ENCODE measurements around the gene DNAJC25.
"Not testable (repeated sequence)": the region's sequence is repeated elsewhere in the genome, so short reads cannot be mapped to it uniquely, and the experiment has no call there.

DNAJC25 gene

DNA sequence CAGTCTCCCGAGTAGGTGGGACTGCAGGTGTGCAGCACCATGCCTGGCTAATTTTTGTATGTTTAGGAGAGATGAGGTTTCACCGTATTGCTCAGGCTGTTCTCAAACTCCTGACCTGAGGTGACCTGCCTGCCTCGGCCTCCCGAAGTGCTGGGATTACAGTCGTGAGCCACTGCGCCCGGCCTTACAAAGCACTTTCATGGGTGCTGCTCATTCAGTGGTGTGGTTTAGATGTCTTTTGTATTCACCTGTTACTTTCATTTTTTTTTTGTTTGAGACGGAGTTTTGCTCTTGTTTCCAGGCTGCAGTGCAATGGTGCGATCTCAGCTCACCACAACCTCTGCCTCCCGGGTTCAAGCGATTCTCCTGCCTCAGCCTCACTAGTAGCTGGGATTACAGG lies 37.5 kb downstream of the DNAJC25 start:
- not testable (repeated sequence) for H3K27me3 Mint-ChIP-seq (ENCODE audit: low read depth); H3K9me3 Mint-ChIP-seq; H3K4me3 Mint-ChIP-seq; H3K27ac Mint-ChIP-seq
- H3K36me3 Mint-ChIP-seq (ENCODE audit: low read depth): peaks cover 25% of the 10 kb centered on the region
- H3K4me1 Mint-ChIP-seq (ENCODE audit: low read depth): peaks cover 10% of the 10 kb centered on the region

DNA sequence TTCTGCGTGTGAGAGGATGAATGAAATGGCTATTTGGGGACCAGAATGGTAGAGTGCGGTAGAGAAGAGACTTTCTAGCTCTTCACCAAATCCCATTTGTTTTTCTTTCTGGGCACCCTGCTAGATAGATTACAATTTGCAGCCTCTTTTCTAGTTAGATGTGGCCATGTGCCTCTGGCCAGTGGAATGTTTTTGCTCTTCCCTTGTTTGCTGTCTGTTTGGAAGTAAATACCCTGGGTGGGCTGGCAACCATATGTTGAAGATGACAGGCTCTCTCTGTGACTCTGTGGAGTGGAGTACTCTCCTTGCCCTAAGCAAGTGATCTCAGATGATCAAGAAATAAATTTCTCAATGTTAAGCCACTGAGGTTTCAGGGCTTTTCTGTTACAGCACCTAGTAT lies 43.2 kb downstream of the DNAJC25 start:
- peaks cover 32% of the 10 kb centered on the region for H3K36me3 Mint-ChIP-seq (ENCODE audit: low read depth)
- no peak overlapping the region for H3K27ac Mint-ChIP-seq
- no peak overlapping the region for H3K4me3 Mint-ChIP-seq
- H3K27me3 Mint-ChIP-seq (ENCODE audit: low read depth): no peaks in the 10 kb centered on the region
- H3K4me1 Mint-ChIP-seq (ENCODE audit: low read depth): no peaks in the 10 kb centered on the region
- H3K9me3 Mint-ChIP-seq: no peaks in the 10 kb centered on the region

DNA sequence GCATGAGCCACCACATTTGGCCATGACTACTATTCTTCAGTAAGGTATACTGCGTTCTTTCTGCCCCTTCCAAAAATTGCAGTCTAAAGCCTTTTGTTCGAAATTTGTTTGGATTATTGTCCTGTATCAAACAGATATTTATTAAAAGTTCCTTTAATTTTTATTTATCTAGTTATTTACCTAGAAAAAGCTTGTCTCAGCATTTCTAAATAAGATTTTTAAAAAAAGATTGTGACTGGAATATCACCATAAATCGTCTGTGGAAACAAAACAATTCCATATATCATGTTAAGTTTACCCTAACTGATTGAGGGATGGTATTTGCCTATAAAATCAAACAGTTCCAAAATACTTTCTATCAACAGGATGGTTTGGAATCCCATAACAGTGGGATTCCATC lies 45.0 kb downstream of the DNAJC25 start:
- no peaks in the 10 kb centered on the region for H3K27me3 Mint-ChIP-seq (ENCODE audit: low read depth)
- H3K4me1 Mint-ChIP-seq (ENCODE audit: low read depth): no peaks in the 10 kb centered on the region
- no peaks in the 10 kb centered on the region for H3K9me3 Mint-ChIP-seq
- no peak overlapping the region for H3K4me3 Mint-ChIP-seq
- H3K27ac Mint-ChIP-seq: no peak overlapping the region
- H3K36me3 Mint-ChIP-seq (ENCODE audit: low read depth): peaks cover 30% of the 10 kb centered on the region

DNA sequence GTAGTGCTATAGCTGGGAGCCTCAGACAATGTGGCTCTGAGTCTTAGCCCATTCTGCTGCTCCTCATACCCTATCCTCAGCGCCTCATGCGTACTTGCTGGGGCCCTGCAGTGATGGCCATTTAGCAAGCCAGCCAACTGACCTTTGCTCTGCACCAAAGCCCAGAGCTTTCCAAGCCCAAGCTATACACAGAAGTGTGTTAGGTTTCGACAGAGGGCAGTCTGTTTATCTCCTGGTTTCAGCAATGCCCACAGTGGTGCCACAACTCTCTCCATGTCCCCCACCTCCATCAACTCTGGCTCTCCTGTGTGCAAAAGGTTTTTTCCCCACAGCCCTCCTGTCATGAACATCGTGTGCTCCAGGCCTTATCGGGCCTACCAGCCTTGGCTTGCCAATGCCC lies 47.2 kb downstream of the DNAJC25 start:
- Mint-ChIP-seq H3K36me3 (ENCODE audit: low read depth) (peaks cover 30% of the 10 kb centered on the region), H3K27me3 (ENCODE audit: low read depth) (no peaks in the 10 kb centered on the region)

DNA sequence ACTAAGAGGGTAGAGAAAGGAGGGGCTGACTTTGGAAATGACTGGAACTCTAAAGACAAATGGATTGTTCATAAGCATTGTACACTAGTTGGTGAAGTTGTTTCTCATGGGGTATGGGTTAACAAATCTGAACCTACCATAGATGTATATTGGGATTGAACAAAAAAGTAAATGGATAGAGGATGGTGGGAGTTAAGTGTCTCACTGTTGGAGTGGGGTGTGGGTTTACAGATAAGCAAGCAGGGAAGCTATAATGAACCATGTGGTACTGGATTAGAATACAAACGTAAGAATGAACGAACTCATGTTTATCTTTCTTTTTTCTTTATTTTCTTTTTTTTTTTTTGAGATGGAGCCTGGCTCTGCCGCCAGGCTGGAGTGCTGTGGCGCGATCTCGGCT lies 48.1 kb downstream of the DNAJC25 start:
- no peaks in the 10 kb centered on the region for H3K9me3 Mint-ChIP-seq
- peaks cover 30% of the 10 kb centered on the region for H3K36me3 Mint-ChIP-seq (ENCODE audit: low read depth)
- H3K4me3 Mint-ChIP-seq: no peak overlapping the region
- no peaks in the 10 kb centered on the region for H3K4me1 Mint-ChIP-seq (ENCODE audit: low read depth)
- no peak overlapping the region for H3K27ac Mint-ChIP-seq
- H3K27me3 Mint-ChIP-seq (ENCODE audit: low read depth): no peaks in the 10 kb centered on the region

More for the DNA sequence above, 47.2 kb downstream of the DNAJC25 start:
- Mint-ChIP-seq H3K9me3 (no peaks in the 10 kb centered on the region), H3K4me1 (ENCODE audit: low read depth) (no peaks in the 10 kb centered on the region), H3K27ac (no peak overlapping the region), H3K4me3 (no peak overlapping the region)

DNA sequence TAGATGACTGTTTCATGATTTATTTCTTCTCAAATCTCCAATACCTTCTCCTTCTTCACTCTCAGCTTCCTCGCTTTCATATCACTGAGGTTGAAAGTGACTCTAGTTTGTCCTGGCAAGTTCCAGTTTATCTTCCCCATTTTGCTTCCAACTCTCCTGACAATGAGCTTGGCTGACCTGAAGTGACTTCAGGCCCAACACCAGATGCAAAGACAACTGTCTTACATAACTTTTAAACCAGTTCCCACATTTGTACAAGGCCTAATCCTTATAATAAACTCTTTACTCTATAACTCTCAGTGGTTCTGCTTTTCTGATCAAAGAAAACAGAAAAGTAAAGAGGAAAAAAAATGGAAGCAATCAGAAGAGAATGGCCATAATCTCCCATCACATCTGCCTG lies 52.3 kb downstream of the DNAJC25 start:
- H3K4me1 Mint-ChIP-seq (ENCODE audit: low read depth): no peaks in the 10 kb centered on the region
- no peaks in the 10 kb centered on the region for H3K27me3 Mint-ChIP-seq (ENCODE audit: low read depth)
- no peak overlapping the region for H3K4me3 Mint-ChIP-seq
- no peaks in the 10 kb centered on the region for H3K9me3 Mint-ChIP-seq
- H3K27ac Mint-ChIP-seq: no peak overlapping the region
- H3K36me3 Mint-ChIP-seq (ENCODE audit: low read depth): peaks cover 16% of the 10 kb centered on the region

DNA sequence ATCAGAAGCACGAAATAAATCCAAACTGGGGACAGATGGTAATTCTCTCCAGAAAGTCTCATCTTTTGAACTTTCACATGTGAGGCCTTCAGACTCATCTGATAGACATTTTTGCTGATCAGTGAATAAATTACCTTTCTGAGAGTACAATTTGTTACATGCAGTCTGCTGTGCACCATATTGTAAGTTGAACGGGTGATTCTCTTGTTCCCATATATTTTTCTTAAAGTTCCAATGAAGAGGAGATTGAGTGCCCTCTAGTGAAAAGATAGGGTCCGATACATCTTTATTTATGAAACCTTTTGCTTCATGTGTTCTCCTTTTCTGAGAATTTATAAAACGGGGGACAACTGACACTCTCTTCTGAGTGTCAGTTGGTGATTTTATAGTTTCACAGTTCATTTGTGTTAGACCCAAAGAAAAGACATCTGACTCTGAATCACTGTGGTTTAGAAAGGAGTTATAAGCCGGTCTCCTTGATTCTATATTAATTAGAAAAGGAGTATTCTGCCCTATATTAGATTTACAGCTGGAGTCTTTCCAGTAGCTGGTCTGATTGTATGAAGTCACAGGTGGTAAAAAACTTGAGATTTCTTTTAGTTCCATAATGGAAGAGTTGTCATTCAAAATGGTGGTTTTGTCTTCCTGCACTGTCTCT lies 60.7 kb downstream of the DNAJC25 start:
- H3K9me3 Mint-ChIP-seq: peaks cover 1% of the 10 kb centered on the region
- peaks cover 4% of the 10 kb centered on the region for H3K36me3 Mint-ChIP-seq (ENCODE audit: low read depth)
- H3K27me3 Mint-ChIP-seq (ENCODE audit: low read depth): no peaks in the 10 kb centered on the region
- peaks cover 3% of the 10 kb centered on the region for H3K4me1 Mint-ChIP-seq (ENCODE audit: low read depth)
- no peak overlapping the region for H3K4me3 Mint-ChIP-seq
- H3K27ac Mint-ChIP-seq: no peak overlapping the region

DNA sequence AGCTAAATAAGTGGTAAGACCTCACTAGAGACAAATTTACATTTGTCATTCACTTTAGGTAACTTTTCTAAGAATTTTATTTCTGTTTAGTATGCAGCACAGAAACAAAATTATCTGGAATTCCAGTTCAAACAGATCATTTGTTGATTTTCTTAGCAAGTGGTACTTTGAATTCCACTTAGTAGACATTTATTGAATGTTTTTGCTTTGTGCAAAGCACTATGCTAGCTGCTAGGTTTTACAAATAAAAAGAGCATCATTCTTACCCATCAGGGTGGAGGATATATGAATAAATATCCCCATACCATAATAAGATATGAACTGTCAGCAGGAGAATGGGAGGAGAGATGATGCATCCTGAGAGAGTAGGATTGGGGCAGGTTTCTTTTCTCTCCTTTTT lies 65.7 kb downstream of the DNAJC25 start:
- Mint-ChIP-seq H3K9me3 (peaks cover 3% of the 10 kb centered on the region), H3K4me1 (ENCODE audit: low read depth) (peaks cover 5% of the 10 kb centered on the region), H3K36me3 (ENCODE audit: low read depth) (peaks cover 16% of the 10 kb centered on the region), H3K27me3 (ENCODE audit: low read depth) (no peaks in the 10 kb centered on the region), H3K4me3 (no peak overlapping the region), H3K27ac (no peak overlapping the region)

DNA sequence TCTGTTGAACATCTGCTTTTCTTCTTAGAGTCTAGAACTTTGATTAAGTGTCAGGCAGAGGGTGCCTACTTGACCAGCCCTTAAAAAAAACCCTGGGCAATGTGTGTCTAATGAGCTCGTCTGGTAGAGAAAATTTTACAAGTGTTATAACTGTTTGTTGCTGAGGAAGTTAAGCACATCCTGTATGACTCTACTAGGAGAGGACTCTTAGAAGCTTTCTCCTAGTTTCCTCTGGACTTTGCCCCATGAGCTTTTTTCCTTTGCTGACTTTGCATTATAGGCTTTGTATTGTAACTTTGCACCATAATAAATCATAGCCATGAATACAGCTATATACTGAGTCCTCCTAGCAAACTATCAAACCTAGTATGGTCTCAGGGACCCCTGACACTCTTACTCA lies 69.6 kb downstream of the DNAJC25 start:
- Mint-ChIP-seq H3K27ac (no peak overlapping the region), H3K27me3 (ENCODE audit: low read depth) (no peaks in the 10 kb centered on the region), H3K4me1 (ENCODE audit: low read depth) (peaks cover 5% of the 10 kb centered on the region), H3K4me3 (no peak overlapping the region), H3K36me3 (ENCODE audit: low read depth) (peaks cover 15% of the 10 kb centered on the region), H3K9me3 (peaks cover 3% of the 10 kb centered on the region)
